Liver (tissue), 9 donors: ENCODE results near the gene FPR3. TPM values are rescaled to one million over a fixed set of nuclear protein-coding genes. Genes with fewer than 3 reads are reported as not detected.

Experiments
- DNase-seq: peaks from one replicate; pipeline ENCODE4 v3.0.0-alpha.2; 2017; ENCODE audit warnings: low spot score
- H3K27ac ChIP-seq, 2 donors: one replicate each; pipeline ENCODE4 v1.7.0; 2013; ENCODE audit warnings: inconsistent platforms in 2 of 2, low read length in 2 of 2, control low read depth in 1 of 2, low read depth in 1 of 2, mild to moderate bottlenecking in 1 of 2
- H3K27me3 ChIP-seq, 4 donors: one replicate each; pipeline versions ENCODE4 v1.6.1 to v1.7.0; 2013; ENCODE audit warnings: low read length in 3 of 4, inconsistent platforms in 1 of 4, mild to moderate bottlenecking in 1 of 4, moderate library complexity in 1 of 4; ENCODE audit not compliant: control insufficient read depth in 4 of 4, insufficient read depth in 4 of 4
- H3K36me3 ChIP-seq, 4 donors: one replicate each; pipeline versions ENCODE4 v1.6.1 to v1.7.0; 2013; ENCODE audit warnings: low read length in 3 of 4, mild to moderate bottlenecking in 3 of 4, low read depth in 1 of 4, moderate library complexity in 1 of 4; ENCODE audit not compliant: control insufficient read depth in 4 of 4, insufficient read depth in 3 of 4
- H3K4me1 ChIP-seq, 4 donors: one replicate each; pipeline versions ENCODE4 v1.6.1 to v1.7.0; 2013; ENCODE audit warnings: low read length in 3 of 4, mild to moderate bottlenecking in 3 of 4, moderate library complexity in 1 of 4; ENCODE audit not compliant: control insufficient read depth in 4 of 4, insufficient read depth in 4 of 4
- H3K4me3 ChIP-seq, 3 donors: one replicate each; pipeline versions ENCODE4 v1.6.1 to v1.7.0; 2013; ENCODE audit warnings: low read length in 3 of 3, control low read depth in 1 of 3, low read depth in 1 of 3, mild to moderate bottlenecking in 1 of 3
- H3K9ac ChIP-seq, 2 donors: one replicate each; pipeline ENCODE4 v1.7.0; 2013; ENCODE audit warnings: low read length in 2 of 2, mild to moderate bottlenecking in 2 of 2, moderate library complexity in 2 of 2, control low read depth in 1 of 2, low read depth in 1 of 2
- H3K9me3 ChIP-seq, 4 donors: one replicate each; pipeline versions ENCODE4 v1.6.1 to v1.7.0; 2013; ENCODE audit warnings: low read length in 3 of 4; ENCODE audit not compliant: control insufficient read depth in 4 of 4
- EGR1 ChIP-seq, 2 donors: IDR thresholded peaks; 2 replicates each; pipeline ENCODE4 v1.6.1; 2016 to 2018; ENCODE audit warnings: antibody characterized with exemption in 2 of 2, low read depth in 2 of 2
- FOXA1 ChIP-seq: IDR thresholded peaks from 2 replicates; pipeline ENCODE4 v1.6.1; 2016; ENCODE audit warnings: antibody characterized with exemption
- FOXA2 ChIP-seq: IDR thresholded peaks from 2 replicates; pipeline ENCODE4 v1.6.1; 2016; ENCODE audit warnings: antibody characterized with exemption
- GABPA ChIP-seq, 2 donors: IDR thresholded peaks in 1 of 2; conservative IDR thresholded peaks in 1 of 2; 2 replicates each; pipeline ENCODE4 v1.6.1; 2016; ENCODE audit warnings: antibody characterized with exemption in 2 of 2, mild to moderate bottlenecking in 1 of 2, moderate library complexity in 1 of 2
- HNF4A ChIP-seq, 2 donors: conservative IDR thresholded peaks; 2 replicates each; pipeline ENCODE4 v1.6.1; 2016; ENCODE audit warnings: antibody characterized with exemption in 2 of 2, mild to moderate bottlenecking in 2 of 2
- HNF4G ChIP-seq: IDR thresholded peaks from 2 replicates; pipeline ENCODE4 v1.6.1; 2016; ENCODE audit warnings: antibody characterized with exemption
- NR2F2 ChIP-seq: IDR thresholded peaks from 2 replicates; pipeline ENCODE4 v1.6.1; 2016; ENCODE audit warnings: antibody characterized with exemption
- RAD21 ChIP-seq, 2 donors: IDR thresholded peaks; 2 replicates each; pipeline ENCODE4 v1.6.1; 2016; ENCODE audit warnings: antibody characterized with exemption in 2 of 2, mild to moderate bottlenecking in 2 of 2
- RXRA ChIP-seq, 2 donors: IDR thresholded peaks; 2 replicates each; pipeline ENCODE4 v1.6.1; 2017 to 2018; ENCODE audit warnings: antibody characterized with exemption in 2 of 2, mild to moderate bottlenecking in 1 of 2
- SP1 ChIP-seq: IDR thresholded peaks from 2 replicates; pipeline ENCODE4 v1.6.1; 2018; ENCODE audit warnings: antibody characterized with exemption, mild to moderate bottlenecking
- WGBS: extraction: QIAGEN DNeasy Blood & Tissue Kit; methylation state at CpG from one replicate; pipeline ENCODE4 v1.1.7; 2013; 5-methylcytosine and 5-hydroxymethylcytosine counted together
- polyA plus RNA-seq, 2 donors: library from polyadenylated mRNA; stranded (reverse) in 1 of 2; unstranded in 1 of 2; fragments of 200-250 nt in 1 of 2; fragments of >200 nt in 1 of 2; fragmentation: Nextera tagmentation in 1 of 2; extraction: Ambion mirVana in 1 of 2; gene quantifications; one replicate each; pipeline versions ENCODE4 v1.2.1 to v1.2.3, GENCODE V29; 2013 to 2015
- total RNA-seq, 2 donors: library from RNA; depleted of rRNA; stranded (reverse); fragments of >200 nt; gene quantifications; one replicate each; pipeline ENCODE4 v1.2.3, GENCODE V29; 2014
- TF ChIP-seq, protein P1 (sequence below): IDR thresholded peaks from 2 replicates; pipeline ENCODE4 v1.6.1; 2016; ENCODE audit warnings: antibody characterized with exemption, mild to moderate bottlenecking
- TF ChIP-seq, protein P2 (sequence below): IDR thresholded peaks from 2 replicates; pipeline ENCODE4 v1.6.1; 2016; ENCODE audit warnings: antibody characterized with exemption
- TF ChIP-seq, protein P3 (sequence below): fragments of 150-350 bp; IDR thresholded peaks from 2 replicates; pipeline ENCODE4 v1.5.1; 2017; ENCODE audit warnings: improper control_type of control experiment, low read depth, low read length; ENCODE audit not compliant: missing input control
- donor health status: healthy.
- donor health status: healthy.
- donor health status: healthy.
- donor health status: healthy.
- donor health status: healthy.

Gene FPR3
- total and polyA plus RNA-seq, 4 donors, result 1.0 to 7.8 (median 4.1) TPM

DNA sequence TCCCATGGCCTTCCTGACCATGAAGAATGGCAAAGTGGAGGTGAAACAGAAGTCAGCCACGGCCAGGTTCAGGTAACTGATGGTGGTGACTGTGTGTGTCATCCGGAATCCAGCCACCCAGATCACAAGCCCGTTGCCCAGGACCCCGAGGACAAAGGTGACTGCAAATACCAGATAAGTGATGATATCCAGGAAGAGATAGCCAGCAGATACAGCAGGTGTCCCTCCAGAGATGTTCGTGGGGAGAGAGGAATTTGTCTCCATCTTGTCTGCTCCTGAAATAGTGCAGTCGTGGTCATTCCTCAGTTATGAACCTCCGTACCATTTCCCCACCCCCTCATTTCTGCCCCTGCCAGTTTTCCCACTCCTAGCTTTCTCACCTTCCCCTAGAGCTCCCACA is 48.2 kb upstream of the FPR3 start (continued):
- TF ChIP-seq, protein P1, sequence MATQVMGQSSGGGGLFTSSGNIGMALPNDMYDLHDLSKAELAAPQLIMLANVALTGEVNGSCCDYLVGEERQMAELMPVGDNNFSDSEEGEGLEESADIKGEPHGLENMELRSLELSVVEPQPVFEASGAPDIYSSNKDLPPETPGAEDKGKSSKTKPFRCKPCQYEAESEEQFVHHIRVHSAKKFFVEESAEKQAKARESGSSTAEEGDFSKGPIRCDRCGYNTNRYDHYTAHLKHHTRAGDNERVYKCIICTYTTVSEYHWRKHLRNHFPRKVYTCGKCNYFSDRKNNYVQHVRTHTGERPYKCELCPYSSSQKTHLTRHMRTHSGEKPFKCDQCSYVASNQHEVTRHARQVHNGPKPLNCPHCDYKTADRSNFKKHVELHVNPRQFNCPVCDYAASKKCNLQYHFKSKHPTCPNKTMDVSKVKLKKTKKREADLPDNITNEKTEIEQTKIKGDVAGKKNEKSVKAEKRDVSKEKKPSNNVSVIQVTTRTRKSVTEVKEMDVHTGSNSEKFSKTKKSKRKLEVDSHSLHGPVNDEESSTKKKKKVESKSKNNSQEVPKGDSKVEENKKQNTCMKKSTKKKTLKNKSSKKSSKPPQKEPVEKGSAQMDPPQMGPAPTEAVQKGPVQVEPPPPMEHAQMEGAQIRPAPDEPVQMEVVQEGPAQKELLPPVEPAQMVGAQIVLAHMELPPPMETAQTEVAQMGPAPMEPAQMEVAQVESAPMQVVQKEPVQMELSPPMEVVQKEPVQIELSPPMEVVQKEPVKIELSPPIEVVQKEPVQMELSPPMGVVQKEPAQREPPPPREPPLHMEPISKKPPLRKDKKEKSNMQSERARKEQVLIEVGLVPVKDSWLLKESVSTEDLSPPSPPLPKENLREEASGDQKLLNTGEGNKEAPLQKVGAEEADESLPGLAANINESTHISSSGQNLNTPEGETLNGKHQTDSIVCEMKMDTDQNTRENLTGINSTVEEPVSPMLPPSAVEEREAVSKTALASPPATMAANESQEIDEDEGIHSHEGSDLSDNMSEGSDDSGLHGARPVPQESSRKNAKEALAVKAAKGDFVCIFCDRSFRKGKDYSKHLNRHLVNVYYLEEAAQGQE, result no peak

DNA sequence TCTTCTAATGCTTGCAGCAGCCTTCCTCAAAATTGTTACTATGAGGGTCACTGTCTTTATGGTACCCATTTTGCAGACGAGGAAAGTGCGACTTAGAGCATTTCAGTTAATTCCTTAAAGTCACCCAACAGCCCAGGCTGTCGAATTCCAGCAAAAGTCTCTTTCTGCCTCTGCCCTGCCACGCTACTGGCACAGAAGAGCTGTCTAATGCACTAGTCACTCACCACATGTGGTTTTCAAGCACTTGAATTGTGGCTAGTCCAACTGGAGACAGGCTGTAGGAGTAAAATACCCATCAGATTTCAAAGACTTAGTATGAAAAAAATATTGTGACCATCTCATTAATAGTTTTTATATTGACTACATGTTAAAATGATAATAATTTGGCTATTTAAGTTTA is 45.0 kb upstream of the FPR3 start:
- TF ChIP-seq, protein P1, result no peak
- no peak for TF ChIP-seq HNF4G
- Histone ChIP-seq H3K36me3 (no peaks in the 10 kb centered on the region), H3K4me1 (peaks cover 0 to 2% (median 0%) of the 10 kb centered on the region in 4 donors), H3K9me3 (peaks cover 0 to 13% (median 5%) of the 10 kb centered on the region in 4 donors), H3K27ac (no peak overlapping the region), H3K27me3 (no peaks in the 10 kb centered on the region), H3K4me3 (no peak overlapping the region), H3K9ac (no peak overlapping the region)
- 65% methylated on average over 4 of the region's 4 CpGs for WGBS
- DNase-seq, result no peak

DNA sequence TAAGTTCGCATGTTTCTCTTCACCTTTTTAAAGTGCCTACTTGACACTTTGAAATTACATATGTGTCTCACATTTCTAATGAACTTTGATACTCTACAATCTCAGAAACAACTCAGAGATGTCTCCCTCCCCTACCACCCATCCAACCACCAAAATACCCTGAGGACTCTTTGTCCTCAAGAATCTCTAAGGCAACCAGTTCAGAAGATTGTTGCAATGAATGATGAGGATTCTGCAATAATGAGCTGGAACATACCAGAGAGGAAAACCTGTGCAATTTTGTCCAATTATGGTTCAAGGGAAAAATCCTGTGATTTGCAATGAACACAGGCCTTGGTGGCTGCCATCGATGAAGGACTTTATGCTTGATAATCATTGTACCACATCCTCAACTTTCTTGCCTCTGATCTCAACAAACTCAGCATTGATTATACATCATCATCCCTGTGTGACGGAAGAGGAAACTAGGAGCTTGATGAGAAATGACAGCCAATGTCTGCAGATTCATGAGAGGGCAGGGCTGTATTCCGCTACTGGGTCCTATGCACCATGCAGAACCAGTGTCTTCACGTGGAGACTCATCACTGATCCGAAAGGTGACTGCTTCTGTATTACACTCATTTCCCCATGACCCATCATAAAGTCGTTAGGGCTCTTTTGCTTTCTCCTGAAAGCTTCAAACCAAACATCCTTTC is 44.4 kb upstream of the FPR3 start:
- H3K9ac ChIP-seq, result no peak overlapping the region
- H3K27ac ChIP-seq, result peak overlapping the region; percentile 27 to 37
- H3K4me3 ChIP-seq, result peak overlapping the region in 2 of 3 donors; percentile 15 to 18
- peaks cover 0 to 2% (median 0%) of the 10 kb centered on the region in 4 donors for H3K4me1 ChIP-seq
- 68% methylated on average over 7 of the region's 7 CpGs for WGBS
- no peaks in the 10 kb centered on the region for H3K36me3 ChIP-seq
- no peaks in the 10 kb centered on the region for H3K27me3 ChIP-seq
- DNase-seq, result no peak
- H3K9me3 ChIP-seq, result peaks cover 0 to 13% (median 4%) of the 10 kb centered on the region in 4 donors
- TF ChIP-seq FOXA1 (no peak), FOXA2 (no peak), GABPA (IDR thresholded peaks at IDR 0.05 in 1 of 2, conservative IDR thresholded peaks at IDR 0.05 in 1 of 2) (no peak), RAD21 (IDR thresholded peaks at IDR 0.05) (no peak), HNF4A (conservative IDR thresholded peaks at IDR 0.05) (no peak), NR2F2 (no peak), HNF4G (no peak), SP1 (no peak), EGR1 (IDR thresholded peaks at IDR 0.05; ENCODE audit: low read depth in 2 of 2) (no peak), RXRA (IDR thresholded peaks at IDR 0.05) (no peak)
- TF ChIP-seq, protein P2, sequence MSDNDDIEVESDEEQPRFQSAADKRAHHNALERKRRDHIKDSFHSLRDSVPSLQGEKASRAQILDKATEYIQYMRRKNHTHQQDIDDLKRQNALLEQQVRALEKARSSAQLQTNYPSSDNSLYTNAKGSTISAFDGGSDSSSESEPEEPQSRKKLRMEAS, result no peak
- TF ChIP-seq, protein P1, result no peak
- TF ChIP-seq, protein P3, sequence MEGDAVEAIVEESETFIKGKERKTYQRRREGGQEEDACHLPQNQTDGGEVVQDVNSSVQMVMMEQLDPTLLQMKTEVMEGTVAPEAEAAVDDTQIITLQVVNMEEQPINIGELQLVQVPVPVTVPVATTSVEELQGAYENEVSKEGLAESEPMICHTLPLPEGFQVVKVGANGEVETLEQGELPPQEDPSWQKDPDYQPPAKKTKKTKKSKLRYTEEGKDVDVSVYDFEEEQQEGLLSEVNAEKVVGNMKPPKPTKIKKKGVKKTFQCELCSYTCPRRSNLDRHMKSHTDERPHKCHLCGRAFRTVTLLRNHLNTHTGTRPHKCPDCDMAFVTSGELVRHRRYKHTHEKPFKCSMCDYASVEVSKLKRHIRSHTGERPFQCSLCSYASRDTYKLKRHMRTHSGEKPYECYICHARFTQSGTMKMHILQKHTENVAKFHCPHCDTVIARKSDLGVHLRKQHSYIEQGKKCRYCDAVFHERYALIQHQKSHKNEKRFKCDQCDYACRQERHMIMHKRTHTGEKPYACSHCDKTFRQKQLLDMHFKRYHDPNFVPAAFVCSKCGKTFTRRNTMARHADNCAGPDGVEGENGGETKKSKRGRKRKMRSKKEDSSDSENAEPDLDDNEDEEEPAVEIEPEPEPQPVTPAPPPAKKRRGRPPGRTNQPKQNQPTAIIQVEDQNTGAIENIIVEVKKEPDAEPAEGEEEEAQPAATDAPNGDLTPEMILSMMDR, result no peak
